ENCODE data around the gene ENTREP3. TPM values are rescaled to one million over a fixed set of nuclear protein-coding genes. Genes with fewer than 3 reads are reported as not detected.

The ENTREP3 gene
- total RNA-seq, 1 donor from 2014 or later: 55.7 TPM

GRCh38 chr1:155300024-155300423 is 44.7 kb upstream of the ENTREP3 start:
- no peak overlapping the region for H3K27ac Mint-ChIP-seq

GRCh38 chr1:155297384-155297783 is 42.1 kb upstream of the ENTREP3 start:
- Mint-ChIP-seq H3K27ac (no peak overlapping the region), H3K4me3 (no peak overlapping the region), H3K36me3 (no peaks in the 10 kb centered on the region), H3K27me3 (peaks cover 8% of the 10 kb centered on the region), H3K4me1 (ENCODE audit: unreplicated experiment) (no peaks in the 10 kb centered on the region), H3K9me3 (no peaks in the 10 kb centered on the region)
- no peak for DNase-seq (ENCODE audit: extremely low spot score, unreplicated experiment)
- TF ChIP-seq CTCF (conservative IDR thresholded peaks at IDR 0.05): no peak

More at GRCh38 chr1:155300024-155300423, 44.7 kb upstream of the ENTREP3 start:
- Mint-ChIP-seq H3K9me3 (no peaks in the 10 kb centered on the region), H3K36me3 (no peaks in the 10 kb centered on the region), H3K4me1 (ENCODE audit: unreplicated experiment) (no peaks in the 10 kb centered on the region), H3K27me3 (peaks cover 8% of the 10 kb centered on the region), H3K4me3 (no peak overlapping the region)
- no peak for DNase-seq (ENCODE audit: extremely low spot score, unreplicated experiment)
- no peak for TF ChIP-seq CTCF (conservative IDR thresholded peaks at IDR 0.05)

GRCh38 chr1:155296661-155297060 is 41.4 kb upstream of the ENTREP3 start:
- no peaks in the 10 kb centered on the region for H3K4me1 Mint-ChIP-seq (ENCODE audit: unreplicated experiment)
- no peak for TF ChIP-seq CTCF (conservative IDR thresholded peaks at IDR 0.05)
- H3K27me3 Mint-ChIP-seq: peaks cover 8% of the 10 kb centered on the region
- H3K4me3 Mint-ChIP-seq: no peak overlapping the region
- H3K9me3 Mint-ChIP-seq: no peaks in the 10 kb centered on the region
- H3K36me3 Mint-ChIP-seq: no peaks in the 10 kb centered on the region
- DNase-seq (ENCODE audit: extremely low spot score, unreplicated experiment): no peak
- H3K27ac Mint-ChIP-seq: no peak overlapping the region

GRCh38 chr1:155295942-155296267 is 40.6 kb upstream of the ENTREP3 start:
- no peak for DNase-seq (ENCODE audit: extremely low spot score, unreplicated experiment)
- H3K27ac Mint-ChIP-seq: no peak overlapping the region
- H3K9me3 Mint-ChIP-seq: no peaks in the 10 kb centered on the region
- peaks cover 12% of the 10 kb centered on the region for H3K27me3 Mint-ChIP-seq
- no peak overlapping the region for H3K4me3 Mint-ChIP-seq
- no peaks in the 10 kb centered on the region for H3K36me3 Mint-ChIP-seq
- TF ChIP-seq CTCF (conservative IDR thresholded peaks at IDR 0.05): no peak
- no peaks in the 10 kb centered on the region for H3K4me1 Mint-ChIP-seq (ENCODE audit: unreplicated experiment)

GRCh38 chr1:155295183-155295941 is 40.1 kb upstream of the ENTREP3 start:
- Mint-ChIP-seq H3K36me3 (no peaks in the 10 kb centered on the region), H3K9me3 (no peaks in the 10 kb centered on the region), H3K4me3 (no peak overlapping the region), H3K27ac (no peak overlapping the region), H3K27me3 (peaks cover 12% of the 10 kb centered on the region), H3K4me1 (ENCODE audit: unreplicated experiment) (no peaks in the 10 kb centered on the region)
- DNase-seq (ENCODE audit: extremely low spot score, unreplicated experiment): no peak
- no peak for TF ChIP-seq CTCF (conservative IDR thresholded peaks at IDR 0.05)

All from type B pancreatic cell (in vitro differentiated cells).